ENCODE measurements around the gene XBP1. TPM values are rescaled to one million over a fixed set of nuclear protein-coding genes. Genes with fewer than 3 reads are reported as not detected.

XBP1 gene
- total and polyA plus RNA-seq, 2 of the 13 experiments (the other 11 are each of a cell fraction or from before 2014, with no cell fraction given) = 416 to 427 TPM

- TF ChIP-seq HNF1B (CRISPR knock-in tag; IDR thresholded peaks at IDR 0.05) (no peak), SOX6 (IDR thresholded peaks at IDR 0.05) (no peak), SOX6 (CRISPR knock-in tag; IDR thresholded peaks at IDR 0.05) (peak; percentile 40), NAIF1 (CRISPR knock-in tag; IDR thresholded peaks at IDR 0.05; ENCODE audit: borderline replicate concordance) (no peak; the same call in 1 of the 2 replicates), ZMYM2 (CRISPR knock-in tag; IDR thresholded peaks at IDR 0.05) (peak; percentile 37; the same call in 1 of the 2 replicates), REXO4 (CRISPR knock-in tag; IDR thresholded peaks at IDR 0.05; ENCODE audit: borderline replicate concordance) (no peak), NFAT5 (CRISPR knock-in tag; IDR thresholded peaks at IDR 0.05) (no peak), KDM5B (CRISPR knock-in tag; IDR thresholded peaks at IDR 0.05; ENCODE audit: borderline replicate concordance) (no peak), ZSCAN21 (CRISPR knock-in tag; IDR thresholded peaks at IDR 0.05; ENCODE audit: borderline replicate concordance) (no peak), ZNF207 (IDR thresholded peaks at IDR 0.05; ENCODE audit: borderline replicate concordance) (no peak), GATAD1 (CRISPR knock-in tag; IDR thresholded peaks at IDR 0.05) (no peak), NR2F2 (IDR thresholded peaks at IDR 0.05; ENCODE audit: borderline replicate concordance, low read depth) (peak; percentile 61; the same call in 1 of the 2 replicates), U2AF1 (optimal IDR thresholded peaks at IDR 0.05; ENCODE audit: low read depth, low read length) (no peak), NFKB2 (CRISPR knock-in tag; IDR thresholded peaks at IDR 0.05; ENCODE audit: borderline replicate concordance) (no peak), ZNF274 (CRISPR knock-in tag; IDR thresholded peaks at IDR 0.05) (no peak), RELA (CRISPR knock-in tag; IDR thresholded peaks at IDR 0.05) (no peak), E2F5 (CRISPR knock-in tag; conservative IDR thresholded peaks at IDR 0.05) (no peak), ZKSCAN1 (IDR thresholded peaks at IDR 0.05; ENCODE audit: low read length) (no peak), NCOR1 (IDR thresholded peaks at IDR 0.05; ENCODE audit: borderline replicate concordance, low read length) (no peak), ZSCAN20 (CRISPR knock-in tag; IDR thresholded peaks at IDR 0.05; ENCODE audit: borderline replicate concordance) (no peak)
These were observed 7.6 kb downstream of the XBP1 start (continued) for GRCh38 chr22:28792491-28793383.

Data from HepG2 (cell line).